ENCODE data around the gene ZNF672. TPM values are rescaled to one million over a fixed set of nuclear protein-coding genes. Genes with fewer than 3 reads are reported as not detected.

The ZNF672 gene
- total and polyA plus RNA-seq, 2 experiments from 2014 or later, result 10.3 to 39.7 TPM

DNA sequence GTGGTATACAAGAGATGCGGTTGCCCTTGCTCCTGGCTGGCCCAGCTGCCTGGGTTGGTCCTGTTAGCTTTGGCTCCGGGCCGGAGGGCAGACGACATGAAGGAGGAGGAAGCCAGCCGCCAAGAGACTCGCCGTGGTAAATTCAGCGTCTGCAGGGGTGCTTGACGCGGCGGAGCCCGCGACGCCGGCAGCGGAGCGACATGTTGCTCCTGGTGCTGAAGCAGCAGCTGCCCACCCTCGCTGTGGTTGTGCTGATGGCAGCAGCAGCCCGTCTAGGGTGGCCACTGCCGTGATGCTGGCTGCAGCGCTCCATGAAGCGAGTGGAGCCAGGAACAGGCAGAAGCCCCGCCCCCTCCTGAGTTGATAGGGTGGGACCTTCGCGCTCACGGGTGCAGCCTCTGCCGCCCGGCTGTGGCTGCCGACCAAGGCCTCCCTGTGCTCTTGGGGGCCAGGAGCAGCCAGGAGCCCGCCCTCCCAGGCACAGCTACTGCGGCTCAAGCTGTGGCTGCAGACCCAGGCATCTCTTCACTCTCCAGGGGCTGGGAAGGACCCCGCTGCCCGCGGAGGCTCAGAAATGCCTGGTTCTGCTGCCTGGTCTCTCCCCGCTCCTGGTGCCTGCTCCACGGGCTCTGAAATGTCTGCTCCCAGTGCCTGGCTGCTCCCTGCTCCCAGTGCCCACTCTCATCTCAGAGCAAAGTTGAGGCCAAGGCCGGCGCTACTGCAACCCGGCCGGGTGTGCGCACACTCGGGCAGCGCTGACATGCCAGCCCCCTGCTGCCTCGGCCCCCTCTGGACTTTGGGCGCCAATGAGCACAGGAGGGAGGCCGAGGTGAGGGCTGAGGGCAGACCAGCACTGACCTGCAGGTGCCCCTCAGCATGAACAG is 25.2 kb downstream of the ZNF672 start:
- ATAC-seq (peak; percentile 58), DNase-seq (ENCODE audit: low spot score) (peak; percentile 79)
- Mint-ChIP-seq H3K27ac (no peak overlapping the region), H3K4me3 (peak overlapping the region; percentile 73), H3K4me1 (peaks cover 22% of the 10 kb centered on the region), H3K36me3 (ENCODE audit: low read depth) (no peaks in the 10 kb centered on the region; the same call in 2 of the 3 replicates), H3K27me3 (ENCODE audit: insufficient read depth, low read depth, poor library complexity) (peaks cover 22% of the 10 kb centered on the region), H3K9me3 (no peaks in the 10 kb centered on the region; the same call in 2 of the 3 replicates)
- Histone ChIP-seq H2AFZ (peak overlapping the region; percentile 97), H3K79me2 (replicated peaks; ENCODE audit: insufficient read depth) (no peaks in the 10 kb centered on the region), H3K27me3 (ENCODE audit: insufficient read depth) (peaks cover 51% of the 10 kb centered on the region), H3K9me2 (ENCODE audit: insufficient read depth) (no peaks in the 10 kb centered on the region), H3K4me3 (peak overlapping the region; percentile 79), H4K20me1 (replicated peaks; ENCODE audit: insufficient read depth) (no peaks in the 10 kb centered on the region), H3K27ac (ENCODE audit: low read depth) (no peak overlapping the region), H3K4me1 (ENCODE audit: insufficient read depth) (peaks cover 17% of the 10 kb centered on the region; the same call in 1 of the 2 replicates), H3K4me2 (peak overlapping the region; percentile 98), H3F3A (replicated peaks; ENCODE audit: low read depth) (0 out of 2 replicates have a peak, but pooled peaks cover 6% of the 10 kb centered on the region), H3K36me3 (ENCODE audit: insufficient read depth) (no peaks in the 10 kb centered on the region)
- TF ChIP-seq POLR2AphosphoS5 (IDR thresholded peaks at IDR 0.05; ENCODE audit: low read depth) (peak; percentile 65), EZH2phosphoT487 (IDR thresholded peaks at IDR 0.05; ENCODE audit: unreplicated experiment) (no peak), CREB1 (CRISPR knock-in tag; IDR thresholded peaks at IDR 0.05; ENCODE audit: low read depth) (peak; percentile 61; the same call in 1 of the 2 replicates)

- DNase-seq (ENCODE audit: low spot score) (peak; percentile 21), ATAC-seq (no peak)
- H3K27me3 ChIP-seq (ENCODE audit: insufficient read depth), result no peaks in the 10 kb centered on the region
- Mint-ChIP-seq H3K4me3 (peak overlapping the region; percentile 98), H3K9me3 (peaks cover 13% of the 10 kb centered on the region), H3K27me3 (ENCODE audit: insufficient read depth, low read depth, poor library complexity) (peaks cover 17% of the 10 kb centered on the region), H3K27ac (no peak overlapping the region), H3K4me1 (peaks cover 3% of the 10 kb centered on the region), H3K36me3 (ENCODE audit: low read depth) (peaks cover 4% of the 10 kb centered on the region; the same call in 1 of the 3 replicates)
- H2AFZ ChIP-seq, result peak overlapping the region; percentile 98
- H4K20me1 ChIP-seq (replicated peaks; ENCODE audit: insufficient read depth), result no peaks in the 10 kb centered on the region
- peak overlapping the region; percentile 92 for H3K4me3 ChIP-seq
- H3K4me1 ChIP-seq (ENCODE audit: insufficient read depth), result peaks cover 6% of the 10 kb centered on the region
- peak overlapping the region; percentile 83 for H3K4me2 ChIP-seq
- H3K27ac ChIP-seq (ENCODE audit: low read depth), result 0 out of 2 replicates have a peak overlapping the region, but pooled peaks have one; percentile 88
- no peaks in the 10 kb centered on the region for H3K79me2 ChIP-seq (replicated peaks; ENCODE audit: insufficient read depth)
- H3F3A ChIP-seq (replicated peaks; ENCODE audit: low read depth), result peaks cover 9% of the 10 kb centered on the region
- H3K9me2 ChIP-seq (ENCODE audit: insufficient read depth), result no peaks in the 10 kb centered on the region
- TF ChIP-seq EZH2 (IDR thresholded peaks at IDR 0.05; ENCODE audit: low read depth, unreplicated experiment) (no peak), CREB1 (CRISPR knock-in tag; IDR thresholded peaks at IDR 0.05; ENCODE audit: low read depth) (no peak), ZNF114 (CRISPR knock-in tag; IDR thresholded peaks at IDR 0.05) (no peak)
- TF ChIP-seq, protein P1, sequence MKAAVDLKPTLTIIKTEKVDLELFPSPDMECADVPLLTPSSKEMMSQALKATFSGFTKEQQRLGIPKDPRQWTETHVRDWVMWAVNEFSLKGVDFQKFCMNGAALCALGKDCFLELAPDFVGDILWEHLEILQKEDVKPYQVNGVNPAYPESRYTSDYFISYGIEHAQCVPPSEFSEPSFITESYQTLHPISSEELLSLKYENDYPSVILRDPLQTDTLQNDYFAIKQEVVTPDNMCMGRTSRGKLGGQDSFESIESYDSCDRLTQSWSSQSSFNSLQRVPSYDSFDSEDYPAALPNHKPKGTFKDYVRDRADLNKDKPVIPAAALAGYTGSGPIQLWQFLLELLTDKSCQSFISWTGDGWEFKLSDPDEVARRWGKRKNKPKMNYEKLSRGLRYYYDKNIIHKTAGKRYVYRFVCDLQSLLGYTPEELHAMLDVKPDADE (IDR thresholded peaks at IDR 0.05), result no peak
- H3K36me3 ChIP-seq (ENCODE audit: insufficient read depth), result no peaks in the 10 kb centered on the region
Observed at GRCh38 chr1:248871837-248872401, 33.9 kb downstream of the ZNF672 start.
